HepG2 (cell line): ENCODE measurements around the gene EIF4H. TPM values are rescaled to one million over a fixed set of nuclear protein-coding genes. Genes with fewer than 3 reads are reported as not detected.

ENCODE experiments used
- ATAC-seq: fragments of 200-7000 bp; cut with Tn5 transposase; 3 replicates; pipeline ENCODE4 v1.9.1; 2020; ENCODE audit warnings: mild to moderate bottlenecking, moderate library complexity
- BruUV-seq: library from RNA; stranded (reverse); fragments of 400-500 nt; replicated peaks from 2 replicates; lab custom pipeline; 2021; lab: Mats Ljungman, UMichigan
- CTCF ChIA-PET: fragments of 300-600 bp; formaldehyde crosslinking; extraction: SDS; loops from one replicate; lab custom pipeline; 2021; ENCODE audit warnings: low total read pairs, inconsistent platforms, low intra/inter-chr PET ratio; lab: Yijun Ruan, JAX
- POLR2A ChIA-PET: fragments of 350-600 bp; sonication (Branson Sonifier 250); formaldehyde crosslinking; loops from one replicate; lab custom pipeline; 2020; ENCODE audit warnings: antibody characterized with exemption, inconsistent platforms; lab: Yijun Ruan, JAX
- DNase-seq: peaks from one replicate; pipeline ENCODE4 v3.0.0-alpha.2; 2015; ENCODE audit warnings: low spot score
- FAIRE-seq: peaks from 3 replicates; lab custom pipeline; 2011; peaks lifted over from hg19 to GRCh38; lab: Jason Lieb, UNC
- H2AFZ ChIP-seq: one replicate; pipeline ENCODE4 v1.6.1; 2011; ENCODE audit warnings: low read length, inconsistent platforms
- H3K27ac ChIP-seq: fragments of 300-600 bp; 3 replicates; pipeline ENCODE4 v1.8.0; 2011; ENCODE audit warnings: mixed run types, mild to moderate bottlenecking, mixed read lengths, low read length, inconsistent platforms; ENCODE audit not compliant: insufficient read depth; ENCODE audit errors: extremely low read length
- H3K27me3 ChIP-seq, 2 experiments: fragments of 200-600 bp in 1 of 2; 2 replicates in 1 of 2; 3 replicates in 1 of 2; pipeline versions ENCODE4 v1.6.0 to v1.8.0; 2011; ENCODE audit warnings: low read length in 2 of 2, mild to moderate bottlenecking in 2 of 2, moderate library complexity in 2 of 2, inconsistent platforms in 1 of 2; ENCODE audit not compliant: insufficient read depth in 2 of 2, control insufficient read depth in 1 of 2
- H3K36me3 ChIP-seq, 2 experiments: fragments of 200-600 bp in 1 of 2; replicated peaks in 1 of 2; 2 replicates in 1 of 2; 3 replicates in 1 of 2; pipeline versions ENCODE4 v1.5.1 to v1.8.0; 2011; ENCODE audit warnings: low read length in 2 of 2, inconsistent platforms in 1 of 2; ENCODE audit not compliant: insufficient read depth in 2 of 2, control insufficient read depth in 1 of 2
- H3K4me1 ChIP-seq: 2 replicates; pipeline ENCODE4 v1.5.1; 2012; ENCODE audit warnings: low read length, inconsistent platforms; ENCODE audit not compliant: insufficient read depth
- H3K4me2 ChIP-seq: 2 replicates; pipeline ENCODE4 v1.6.0; 2011; ENCODE audit warnings: low read depth, low read length, inconsistent platforms
- H3K4me3 ChIP-seq, 3 experiments: fragments of 200-600 bp in 1 of 3; sonication (generic), shearing (Covaris generic) in 1 of 3; replicated peaks in 1 of 3; 2 replicates each; pipeline ENCODE4 v1.5.1; 2011 to 2016; ENCODE audit warnings: low read length in 3 of 3, inconsistent platforms in 2 of 3, low read depth in 2 of 3, mild to moderate bottlenecking in 2 of 3, control low read depth in 1 of 3, mixed read lengths in 1 of 3; ENCODE audit not compliant: insufficient read depth in 1 of 3
- H3K79me2 ChIP-seq: one replicate; pipeline ENCODE4 v1.6.1; 2011; ENCODE audit warnings: low read length, inconsistent platforms; ENCODE audit not compliant: insufficient read depth
- H3K9ac ChIP-seq: 2 replicates; pipeline ENCODE4 v1.6.0; 2011; ENCODE audit warnings: mild to moderate bottlenecking, low read depth, low read length, inconsistent platforms; ENCODE audit not compliant: insufficient read depth
- H3K9me3 ChIP-seq: 2 replicates; pipeline ENCODE4 v1.5.1; 2012; ENCODE audit warnings: mild to moderate bottlenecking, low read length
- H4K20me1 ChIP-seq: 2 replicates; pipeline ENCODE4 v1.6.0; 2011; ENCODE audit warnings: inconsistent platforms, mild to moderate bottlenecking, low read length, moderate library complexity; ENCODE audit not compliant: insufficient read depth
- ARNT2 ChIP-seq: sonication (generic); formaldehyde crosslinking; IDR thresholded peaks from 2 replicates; pipeline ENCODE4 v1.8.0; 2022; ENCODE audit warnings: mild to moderate bottlenecking, low read depth, missing genetic modification reagents, moderate library complexity
- EED ChIP-seq: sonication (generic); formaldehyde crosslinking; IDR thresholded peaks from 2 replicates; pipeline ENCODE4 v1.5.0; 2020; ENCODE audit warnings: mild to moderate bottlenecking, missing genetic modification reagents
- KAT8 ChIP-seq: IDR thresholded peaks from 2 replicates; pipeline ENCODE4 v1.6.1; 2016; ENCODE audit warnings: missing genetic modification reagents, missing compliant biosample characterization
- MAZ ChIP-seq, 2 experiments: sonication (generic) in 1 of 2; formaldehyde crosslinking in 1 of 2; IDR thresholded peaks; 2 replicates each; pipeline versions ENCODE4 v1.5.0 to v1.6.1; 2012 to 2020; ENCODE audit warnings: low read depth in 2 of 2, mild to moderate bottlenecking in 2 of 2, borderline replicate concordance in 1 of 2, improper control_type of control experiment in 1 of 2, low read length in 1 of 2, missing genetic modification reagents in 1 of 2, moderate library complexity in 1 of 2
- MTF1 ChIP-seq: sonication (generic); formaldehyde crosslinking; IDR thresholded peaks from 2 replicates; pipeline ENCODE4 v1.5.0; 2020; ENCODE audit warnings: missing genetic modification reagents
- MZF1 ChIP-seq: sonication (generic); formaldehyde crosslinking; IDR thresholded peaks from 2 replicates; pipeline ENCODE4 v1.8.1; 2023; ENCODE audit warnings: mild to moderate bottlenecking, missing genetic modification reagents, borderline replicate concordance
- NFE2L2 ChIP-seq: fragments of 150-350 bp; IDR thresholded peaks from 2 replicates; pipeline ENCODE4 v1.6.1; 2014; ENCODE audit warnings: low read length
- NR2F1 ChIP-seq, 2 experiments: fragments of 450-650 bp in 1 of 2; formaldehyde crosslinking in 1 of 2; IDR thresholded peaks; 2 replicates each; pipeline versions ENCODE4 v1.5.0 to v1.6.1; 2016 to 2020; ENCODE audit warnings: mild to moderate bottlenecking in 1 of 2, missing compliant biosample characterization in 1 of 2, missing genetic modification reagents in 1 of 2, moderate library complexity in 1 of 2
- PHF8 ChIP-seq: sonication (generic); formaldehyde crosslinking; IDR thresholded peaks from 2 replicates; pipeline ENCODE4 v1.5.0; 2020; ENCODE audit warnings: missing genetic modification reagents
- POLR2AphosphoS5 ChIP-seq: IDR thresholded peaks from 2 replicates; pipeline ENCODE4 v1.6.1; 2012; ENCODE audit warnings: low read depth, low read length
- SMARCC2 ChIP-seq: fragments of 450-650 bp; IDR thresholded peaks from 2 replicates; pipeline ENCODE4 v1.6.1; 2017; ENCODE audit warnings: antibody characterized with exemption, mild to moderate bottlenecking
- SNAI1 ChIP-seq: sonication (generic); formaldehyde crosslinking; IDR thresholded peaks from 2 replicates; pipeline ENCODE4 v1.5.0; 2020; ENCODE audit warnings: mild to moderate bottlenecking, missing genetic modification reagents, borderline replicate concordance
- YEATS2 ChIP-seq: sonication (generic); formaldehyde crosslinking; IDR thresholded peaks from 2 replicates; pipeline ENCODE4 v1.4.0; 2020; ENCODE audit warnings: missing genetic modification reagents, borderline replicate concordance
- ZBTB42 ChIP-seq: sonication (generic); formaldehyde crosslinking; IDR thresholded peaks from 2 replicates; pipeline ENCODE4 v1.5.0; 2020; ENCODE audit warnings: mild to moderate bottlenecking, missing genetic modification reagents
- ZC3H13 ChIP-seq: sonication (generic); formaldehyde crosslinking; IDR thresholded peaks from 2 replicates; pipeline ENCODE4 v1.8.1; 2023; ENCODE audit warnings: mild to moderate bottlenecking, missing genetic modification reagents, moderate library complexity
- ZFP36L2 ChIP-seq: sonication (generic); formaldehyde crosslinking; IDR thresholded peaks from 2 replicates; pipeline ENCODE4 v1.4.0; 2020; ENCODE audit warnings: missing genetic modification reagents
- ZNF552 ChIP-seq: sonication (generic); formaldehyde crosslinking; IDR thresholded peaks from 2 replicates; pipeline ENCODE4 v1.9.0; 2022; ENCODE audit warnings: missing genetic modification reagents, mild to moderate bottlenecking, borderline replicate concordance
- ZNF629 ChIP-seq: sonication (generic); formaldehyde crosslinking; conservative IDR thresholded peaks from 2 replicates; pipeline ENCODE4 v1.5.0; 2020; ENCODE audit warnings: missing genetic modification reagents
- ZNF710 ChIP-seq: sonication (generic); formaldehyde crosslinking; IDR thresholded peaks from 2 replicates; pipeline ENCODE4 v1.5.0; 2020; ENCODE audit warnings: mild to moderate bottlenecking, missing genetic modification reagents, borderline replicate concordance
- ZNF766 ChIP-seq: sonication (generic); formaldehyde crosslinking; IDR thresholded peaks from 2 replicates; pipeline ENCODE4 v1.5.0; 2020; ENCODE audit warnings: missing genetic modification reagents, borderline replicate concordance
- WGBS: methylation state at CpG from one replicate; pipeline ENCODE4 v1.1.6; 2017; ENCODE audit warnings: low lambda C conversion rate; 5-methylcytosine and 5-hydroxymethylcytosine counted together
- in situ Hi-C: cut with HindIII; loops from 2 replicates; pipeline ENCODE4 v1.10.0; 2017; ENCODE audit warnings: low pct_unique_long_range_greater_than_20kb; ENCODE audit not compliant: extremely low pct_ligation_motif_present
- intact Hi-C: fragments of 100-400 bp; cut with micrococcal nuclease; formaldehyde crosslinking; loops from one replicate; pipeline ENCODE4 v1.10.0; 2022; ENCODE audit not compliant: unreplicated experiment
- polyA plus RNA-seq, 8 experiments: library from polyadenylated mRNA; depleted of rRNA in 3 of 8; stranded (reverse) in 7 of 8; unstranded in 1 of 8; fragments of >200 nt; fragmentation: Illumina TruSeq in 4 of 8; extraction: Trizol in 4 of 8; gene quantifications; 2 replicates each; pipeline versions ENCODE4 v1.2.1 to v1.2.3, GENCODE V29; 2011 to 2016; ENCODE audit warnings: low read depth in 4 of 8, missing spikeins in 1 of 8, mixed read lengths in 1 of 8; ENCODE audit not compliant: insufficient read depth in 1 of 8
- total RNA-seq, 5 experiments: library from RNA; depleted of rRNA; stranded (reverse); fragments of >200 nt; fragmentation: Illumina TruSeq; extraction: Trizol; gene quantifications; 2 replicates each; pipeline ENCODE4 v1.2.3, GENCODE V29; 2016; ENCODE audit warnings: low read depth in 1 of 5

Gene EIF4H
- total and polyA plus RNA-seq, 2 of the 13 experiments (the other 11 are each of a cell fraction or from before 2014, with no cell fraction given), result 232 to 321 TPM

- H3K27ac ChIP-seq, result no peak overlapping the region
- no peaks in the 10 kb centered on the region for H4K20me1 ChIP-seq
- H3K27me3 ChIP-seq, result no peaks in the 10 kb centered on the region; a peak in 2 of 5 replicates
- POLR2A ChIA-PET, result no interaction called here
- H3K9ac ChIP-seq, result no peak overlapping the region
- DNase-seq (no peak), FAIRE-seq (no peak)
- BruUV-seq, result no TSS peak
- WGBS, result 64% methylated on average over 20 of the region's 20 CpGs
- CTCF ChIA-PET, result no interaction called here
- no peaks in the 10 kb centered on the region for H3K36me3 ChIP-seq
- no peak overlapping the region for H3K4me3 ChIP-seq
- peaks cover 31% of the 10 kb centered on the region for H3K4me1 ChIP-seq
- in situ Hi-C loops, result loop anchor here (25.0 kb wide), 1 partner anchor 345 kb away; no protein-coding TSS in a partner anchor
- H3K79me2 ChIP-seq, result no peaks in the 10 kb centered on the region
- TF ChIP-seq ZNF552 (no peak), ZC3H13 (CRISPR knock-in tag) (no peak), ZNF629 (CRISPR knock-in tag) (no peak), NR2F1 (CRISPR knock-in tag; IDR thresholded peaks at IDR 0.05) (no peak), SNAI1 (CRISPR knock-in tag) (no peak), YEATS2 (CRISPR knock-in tag) (no peak), ARNT2 (no peak), NFE2L2 (no peak), ZNF710 (CRISPR knock-in tag) (no peak), PHF8 (CRISPR knock-in tag) (no peak), ZFP36L2 (CRISPR knock-in tag) (no peak), MAZ (IDR thresholded peaks at IDR 0.05; ENCODE audit: borderline replicate concordance, low read depth, low read length) (no peak), MAZ (CRISPR knock-in tag; IDR thresholded peaks at IDR 0.05; ENCODE audit: low read depth) (no peak), ZNF766 (CRISPR knock-in tag) (no peak), ZBTB42 (CRISPR knock-in tag) (no peak), POLR2AphosphoS5 (no peak), SMARCC2 (no peak), MZF1 (CRISPR knock-in tag) (no peak), MTF1 (no peak), KAT8 (CRISPR knock-in tag) (no peak), EED (CRISPR knock-in tag) (no peak)
- TF ChIP-seq, all 625 proteins: peak for 0
- H3K9me3 ChIP-seq, result no peaks in the 10 kb centered on the region
- intact Hi-C loops, result no loop called here
- no peak overlapping the region for H2AFZ ChIP-seq
- no peak for ATAC-seq
- H3K4me2 ChIP-seq, result no peak overlapping the region
These were observed 43.5 kb downstream of the EIF4H start for GRCh38 chr7:74217455-74218342.
